ENCODE data around the gene EMC10.

GRCh38 chr19:50434525-50434924, 41.8 kb upstream of the EMC10 start:
- no peak for TF ChIP-seq TAF1 (IDR thresholded peaks at IDR 0.05; ENCODE audit: borderline replicate concordance, insufficient read depth, low read length)
- no peak for TF ChIP-seq POLR2AphosphoS5 (IDR thresholded peaks at IDR 0.05; ENCODE audit: low read depth, low read length)
- no peak for TF ChIP-seq SIN3A (IDR thresholded peaks at IDR 0.05; ENCODE audit: borderline replicate concordance, insufficient read depth, low read length)
- peak; percentile 21 for TF ChIP-seq FOXP2 (optimal IDR thresholded peaks at IDR 0.05; ENCODE audit: borderline replicate concordance, extremely low read depth, extremely low read length, insufficient read depth)
